IMR-90 (cell line): Measurements from ENCODE around the gene SCLY.

Experiments
- BHLHE40 ChIP-seq: fragments of 150-350 bp; IDR thresholded peaks from 2 replicates; pipeline ENCODE4 v1.6.1; 2016; ENCODE audit warnings: mild to moderate bottlenecking, low read depth, low read length
- CEBPB ChIP-seq: IDR thresholded peaks from 2 replicates; pipeline ENCODE4 v1.6.1; 2012; ENCODE audit warnings: low read depth, low read length, improper control_type of control experiment
- MAFK ChIP-seq: IDR thresholded peaks from 2 replicates; pipeline ENCODE4 v1.6.1; 2012; ENCODE audit warnings: low read depth, low read length, improper control_type of control experiment
- MAZ ChIP-seq: IDR thresholded peaks from 2 replicates; pipeline ENCODE4 v1.6.1; 2012; ENCODE audit warnings: low read depth, mild to moderate bottlenecking, low read length, improper control_type of control experiment, moderate library complexity, borderline replicate concordance
- MXI1 ChIP-seq: IDR thresholded peaks from 2 replicates; pipeline ENCODE4 v1.6.1; 2012; ENCODE audit warnings: low read depth, mild to moderate bottlenecking, low read length, moderate library complexity, borderline replicate concordance
- NFE2L2 ChIP-seq: fragments of 150-350 bp; IDR thresholded peaks from 2 replicates; pipeline ENCODE4 v1.6.1; 2016; ENCODE audit warnings: low read depth, mild to moderate bottlenecking, low read length
- POLR2A ChIP-seq: IDR thresholded peaks from 2 replicates; pipeline ENCODE4 v1.6.1; 2012; ENCODE audit warnings: mild to moderate bottlenecking, low read depth, low read length
- RAD21 ChIP-seq: IDR thresholded peaks from 2 replicates; pipeline ENCODE4 v1.6.1; 2012; ENCODE audit warnings: low read length, improper control_type of control experiment
- RCOR1 ChIP-seq: IDR thresholded peaks from 2 replicates; pipeline ENCODE4 v1.6.1; 2012; ENCODE audit warnings: mild to moderate bottlenecking, low read length, improper control_type of control experiment; ENCODE audit not compliant: insufficient replicate concordance
- SMC3 ChIP-seq: fragments of 150-350 bp; IDR thresholded peaks from 2 replicates; pipeline ENCODE4 v1.6.1; 2016; ENCODE audit warnings: low read depth, mild to moderate bottlenecking, antibody characterized with exemption, low read length, moderate library complexity
- TF ChIP-seq, protein P1 (sequence below): conservative IDR thresholded peaks from 2 replicates; pipeline ENCODE4 v1.5.1; 2012; ENCODE audit warnings: mild to moderate bottlenecking, low read depth, low read length, improper control_type of control experiment
- TF ChIP-seq, protein P2 (sequence below): fragments of 150-350 bp; IDR thresholded peaks from 2 replicates; pipeline ENCODE4 v1.6.1; 2017; ENCODE audit warnings: mild to moderate bottlenecking, antibody characterized with exemption, low read length, low read depth
- TF ChIP-seq, protein P3 (sequence below): fragments of 150-350 bp; IDR thresholded peaks from 2 replicates; pipeline ENCODE4 v1.6.1; 2016; ENCODE audit warnings: low read depth, mild to moderate bottlenecking, low read length, moderate library complexity, borderline replicate concordance

DNA sequence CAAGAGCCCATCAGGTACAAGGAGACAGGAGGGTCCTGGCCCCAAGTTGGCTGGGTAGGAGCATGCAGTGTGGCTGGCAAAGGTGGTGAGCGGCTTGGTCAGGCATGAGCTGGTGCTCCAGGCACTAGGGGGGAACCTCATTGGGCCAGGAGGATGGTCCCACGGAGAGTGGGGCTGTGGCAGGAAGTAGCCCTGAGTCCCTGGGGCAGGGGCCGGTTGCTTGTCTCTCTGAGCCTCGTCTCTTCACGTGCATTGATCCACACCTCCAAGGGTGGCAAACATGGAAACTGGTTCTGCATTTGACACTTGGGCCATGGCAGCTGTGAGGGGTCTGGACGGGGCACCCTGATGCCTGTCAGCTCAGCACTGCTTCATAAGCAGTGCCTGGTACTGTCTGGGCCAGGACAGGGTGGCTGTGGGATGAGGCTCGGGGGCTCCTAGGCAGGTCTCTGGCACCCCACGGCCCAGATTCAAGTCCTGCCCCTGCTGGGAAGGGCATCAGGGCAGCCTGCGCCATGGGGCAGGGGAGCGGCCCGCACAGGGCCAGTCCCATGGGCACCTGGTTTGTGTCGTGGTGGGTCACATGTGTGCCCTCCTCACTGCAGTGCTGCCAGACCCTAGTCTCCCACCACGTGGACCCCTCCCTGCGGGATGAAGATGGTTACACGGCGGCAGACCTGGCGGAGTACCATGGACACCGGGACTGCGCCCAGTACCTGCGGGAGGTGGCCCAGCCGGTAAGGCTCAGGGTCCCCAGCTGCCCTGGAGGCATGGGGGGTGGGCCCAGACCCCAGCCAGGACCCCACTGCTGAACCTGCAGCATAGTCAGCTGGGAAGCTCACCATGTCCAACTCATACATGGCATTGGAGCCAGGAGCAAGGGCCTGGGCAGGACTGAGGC lies 55.7 kb downstream of the SCLY start:
- TF ChIP-seq, protein P1, sequence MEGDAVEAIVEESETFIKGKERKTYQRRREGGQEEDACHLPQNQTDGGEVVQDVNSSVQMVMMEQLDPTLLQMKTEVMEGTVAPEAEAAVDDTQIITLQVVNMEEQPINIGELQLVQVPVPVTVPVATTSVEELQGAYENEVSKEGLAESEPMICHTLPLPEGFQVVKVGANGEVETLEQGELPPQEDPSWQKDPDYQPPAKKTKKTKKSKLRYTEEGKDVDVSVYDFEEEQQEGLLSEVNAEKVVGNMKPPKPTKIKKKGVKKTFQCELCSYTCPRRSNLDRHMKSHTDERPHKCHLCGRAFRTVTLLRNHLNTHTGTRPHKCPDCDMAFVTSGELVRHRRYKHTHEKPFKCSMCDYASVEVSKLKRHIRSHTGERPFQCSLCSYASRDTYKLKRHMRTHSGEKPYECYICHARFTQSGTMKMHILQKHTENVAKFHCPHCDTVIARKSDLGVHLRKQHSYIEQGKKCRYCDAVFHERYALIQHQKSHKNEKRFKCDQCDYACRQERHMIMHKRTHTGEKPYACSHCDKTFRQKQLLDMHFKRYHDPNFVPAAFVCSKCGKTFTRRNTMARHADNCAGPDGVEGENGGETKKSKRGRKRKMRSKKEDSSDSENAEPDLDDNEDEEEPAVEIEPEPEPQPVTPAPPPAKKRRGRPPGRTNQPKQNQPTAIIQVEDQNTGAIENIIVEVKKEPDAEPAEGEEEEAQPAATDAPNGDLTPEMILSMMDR = no peak
- TF ChIP-seq POLR2A (no peak), CEBPB (no peak), RAD21 (no peak), BHLHE40 (no peak), MAFK (no peak), SMC3 (no peak), MAZ (no peak), MXI1 (no peak), RCOR1 (no peak), NFE2L2 (no peak)
- TF ChIP-seq, protein P2, sequence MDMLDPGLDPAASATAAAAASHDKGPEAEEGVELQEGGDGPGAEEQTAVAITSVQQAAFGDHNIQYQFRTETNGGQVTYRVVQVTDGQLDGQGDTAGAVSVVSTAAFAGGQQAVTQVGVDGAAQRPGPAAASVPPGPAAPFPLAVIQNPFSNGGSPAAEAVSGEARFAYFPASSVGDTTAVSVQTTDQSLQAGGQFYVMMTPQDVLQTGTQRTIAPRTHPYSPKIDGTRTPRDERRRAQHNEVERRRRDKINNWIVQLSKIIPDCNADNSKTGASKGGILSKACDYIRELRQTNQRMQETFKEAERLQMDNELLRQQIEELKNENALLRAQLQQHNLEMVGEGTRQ = no peak
- TF ChIP-seq, protein P3, sequence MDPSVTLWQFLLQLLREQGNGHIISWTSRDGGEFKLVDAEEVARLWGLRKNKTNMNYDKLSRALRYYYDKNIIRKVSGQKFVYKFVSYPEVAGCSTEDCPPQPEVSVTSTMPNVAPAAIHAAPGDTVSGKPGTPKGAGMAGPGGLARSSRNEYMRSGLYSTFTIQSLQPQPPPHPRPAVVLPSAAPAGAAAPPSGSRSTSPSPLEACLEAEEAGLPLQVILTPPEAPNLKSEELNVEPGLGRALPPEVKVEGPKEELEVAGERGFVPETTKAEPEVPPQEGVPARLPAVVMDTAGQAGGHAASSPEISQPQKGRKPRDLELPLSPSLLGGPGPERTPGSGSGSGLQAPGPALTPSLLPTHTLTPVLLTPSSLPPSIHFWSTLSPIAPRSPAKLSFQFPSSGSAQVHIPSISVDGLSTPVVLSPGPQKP = no peak
